Activated T-cell treated with anti-CD3 and anti-CD28 coated beads, Interleukin-2, amount 50 U/mL, for 72 hours (primary cell): Measurements from ENCODE around the gene LRRC1. TPM values are rescaled to one million over a fixed set of nuclear protein-coding genes. Genes with fewer than 3 reads are reported as not detected.
"Not testable (repeated sequence)": the region's sequence is repeated elsewhere in the genome, so short reads cannot be mapped to it uniquely, and the experiment has no call there.

Experiments used
- ATAC-seq, 2 donors: fragments of 150-1000 bp; cut with Tn5 transposase; replicated peaks in 1 of 2; 2 replicates each; pipeline ENCODE4 v1.10.0; 2021; ENCODE audit warnings: moderate library complexity in 2 of 2, mild to moderate bottlenecking in 1 of 2
- DNase-seq, 2 donors: peaks; one replicate each; pipeline ENCODE4 v3.0.0; 2021 to 2022; ENCODE audit warnings: mixed read lengths in 1 of 2
- H3K27ac Mint-ChIP-seq: one replicate; pipeline ENCODE4 v1.8.0; 2022; ENCODE audit warnings: mild to moderate bottlenecking, moderate library complexity, mixed read lengths
- H3K27me3 Mint-ChIP-seq: one replicate; pipeline ENCODE4 v1.8.0; 2022; ENCODE audit warnings: low read depth, mixed read lengths
- H3K36me3 Mint-ChIP-seq, 2 donors: one replicate each; pipeline ENCODE4 v1.8.0; 2022; ENCODE audit warnings: mixed read lengths in 2 of 2, mild to moderate bottlenecking in 1 of 2; ENCODE audit not compliant: insufficient read depth in 2 of 2
- H3K4me1 Mint-ChIP-seq: one replicate; pipeline ENCODE4 v1.8.0; 2022; ENCODE audit warnings: low read depth, mixed read lengths
- H3K4me3 Mint-ChIP-seq, 2 donors: one replicate each; pipeline ENCODE4 v1.8.0; 2022; ENCODE audit warnings: mild to moderate bottlenecking in 2 of 2, mixed read lengths in 2 of 2, moderate library complexity in 2 of 2
- H3K9me3 Mint-ChIP-seq, 2 donors: one replicate each; pipeline ENCODE4 v1.8.0; 2022; ENCODE audit warnings: mixed read lengths in 2 of 2
- total RNA-seq, 2 donors: library from RNA; stranded (reverse); gene quantifications; one replicate each; pipeline ENCODE4 v1.2.3, GENCODE V29; 2022

LRRC1 gene
- total RNA-seq, 2 donors from 2014 or later = 3.6 to 4.4 TPM

GRCh38 chr6:53768636-53769035, 26.2 kb upstream of the LRRC1 start:
- no peak for DNase-seq
- Mint-ChIP-seq H3K36me3 (no peaks in the 10 kb centered on the region), H3K4me3 (no peak overlapping the region), H3K4me1 (no peaks in the 10 kb centered on the region), H3K27ac (no peak overlapping the region), H3K9me3 (no peaks in the 10 kb centered on the region), H3K27me3 (peaks cover 6% of the 10 kb centered on the region)
- ATAC-seq = no peak

GRCh38 chr6:53770780-53771249, 24.0 kb upstream of the LRRC1 start:
- Mint-ChIP-seq H3K4me1 (no peaks in the 10 kb centered on the region), H3K27me3 (peaks cover 13% of the 10 kb centered on the region), H3K9me3 (no peaks in the 10 kb centered on the region), H3K4me3 (no peak overlapping the region), H3K27ac (no peak overlapping the region), H3K36me3 (no peaks in the 10 kb centered on the region)
- ATAC-seq (no peak), DNase-seq (no peak)

GRCh38 chr6:53771785-53772624, 22.8 kb upstream of the LRRC1 start:
- no peak overlapping the region for H3K4me3 Mint-ChIP-seq
- ATAC-seq = no peak

GRCh38 chr6:53773044-53773696, 21.6 kb upstream of the LRRC1 start:
- ATAC-seq (no peak), DNase-seq (no peak)
- Mint-ChIP-seq H3K36me3 (no peaks in the 10 kb centered on the region), H3K27me3 (peaks cover 8% of the 10 kb centered on the region), H3K4me3 (no peak overlapping the region), H3K27ac (no peak overlapping the region), H3K9me3 (peaks cover 0 to 4% of the 10 kb centered on the region in 2 donors), H3K4me1 (no peaks in the 10 kb centered on the region)

More at GRCh38 chr6:53771785-53772624, 22.8 kb upstream of the LRRC1 start:
- H3K4me1 Mint-ChIP-seq = no peaks in the 10 kb centered on the region
- H3K27me3 Mint-ChIP-seq = peaks cover 8% of the 10 kb centered on the region
- DNase-seq = no peak
- H3K9me3 Mint-ChIP-seq = peaks cover 0 to 4% of the 10 kb centered on the region in 2 donors
- no peaks in the 10 kb centered on the region for H3K36me3 Mint-ChIP-seq
- no peak overlapping the region for H3K27ac Mint-ChIP-seq

GRCh38 chr6:53776152-53776551, 18.7 kb upstream of the LRRC1 start:
- not testable (repeated sequence) for DNase-seq, H3K9me3 Mint-ChIP-seq, H3K4me1 Mint-ChIP-seq, H3K27me3 Mint-ChIP-seq, H3K36me3 Mint-ChIP-seq, H3K27ac Mint-ChIP-seq, ATAC-seq, H3K4me3 Mint-ChIP-seq

GRCh38 chr6:53784991-53785390, 9.8 kb upstream of the LRRC1 start:
- ATAC-seq, H3K9me3 Mint-ChIP-seq, DNase-seq, H3K27ac Mint-ChIP-seq, H3K4me1 Mint-ChIP-seq, H3K4me3 Mint-ChIP-seq, H3K27me3 Mint-ChIP-seq, H3K36me3 Mint-ChIP-seq: not testable (repeated sequence)

- ATAC-seq (no peak), DNase-seq (no peak)
- Mint-ChIP-seq H3K27ac (no peak overlapping the region), H3K4me3 (no peak overlapping the region), H3K36me3 (peaks cover 3 to 7% of the 10 kb centered on the region in 2 donors), H3K4me1 (no peaks in the 10 kb centered on the region), H3K27me3 (peaks cover 7% of the 10 kb centered on the region), H3K9me3 (peaks cover 0 to 2% of the 10 kb centered on the region in 2 donors)
Measured at GRCh38 chr6:53786832-53787231, 8.0 kb upstream of the LRRC1 start.

- no peak overlapping the region for H3K27ac Mint-ChIP-seq
- no peak overlapping the region for H3K4me3 Mint-ChIP-seq
- H3K4me1 Mint-ChIP-seq = peaks cover 12% of the 10 kb centered on the region
- H3K36me3 Mint-ChIP-seq = peaks cover 3 to 9% of the 10 kb centered on the region in 2 donors
- H3K9me3 Mint-ChIP-seq = peaks cover 0 to 2% of the 10 kb centered on the region in 2 donors
- ATAC-seq (no peak), DNase-seq (no peak)
- peaks cover 28% of the 10 kb centered on the region for H3K27me3 Mint-ChIP-seq
Measured at GRCh38 chr6:53790886-53791285, 3.9 kb upstream of the LRRC1 start.

GRCh38 chr6:53792016-53792415, 2.8 kb upstream of the LRRC1 start:
- Mint-ChIP-seq H3K36me3 (peaks cover 3 to 9% of the 10 kb centered on the region in 2 donors), H3K27me3 (peaks cover 37% of the 10 kb centered on the region), H3K9me3 (peaks cover 0 to 2% of the 10 kb centered on the region in 2 donors), H3K4me1 (peaks cover 22% of the 10 kb centered on the region), H3K27ac (no peak overlapping the region), H3K4me3 (no peak overlapping the region)
- DNase-seq = no peak
- no peak for ATAC-seq

GRCh38 chr6:53792973-53793317, 1.9 kb upstream of the LRRC1 start:
- peak overlapping the region; percentile 97 to 98 for H3K4me3 Mint-ChIP-seq
- H3K27ac Mint-ChIP-seq = no peak overlapping the region
- ATAC-seq (no peak), DNase-seq (no peak)
- H3K36me3 Mint-ChIP-seq = peaks cover 3 to 9% of the 10 kb centered on the region in 2 donors
- peaks cover 28% of the 10 kb centered on the region for H3K4me1 Mint-ChIP-seq
- H3K27me3 Mint-ChIP-seq = peaks cover 45% of the 10 kb centered on the region
- H3K9me3 Mint-ChIP-seq = peaks cover 0 to 2% of the 10 kb centered on the region in 2 donors

GRCh38 chr6:53793318-53794136, 1.3 kb upstream of the LRRC1 start:
- H3K27ac Mint-ChIP-seq = no peak overlapping the region
- DNase-seq (peak; percentile 35 to 46), ATAC-seq (peak; percentile 19 to 26)
- H3K27me3 Mint-ChIP-seq = peaks cover 45% of the 10 kb centered on the region
- H3K4me1 Mint-ChIP-seq = peaks cover 28% of the 10 kb centered on the region
- H3K4me3 Mint-ChIP-seq = peak overlapping the region; percentile 97 to 98
- peaks cover 3 to 7% of the 10 kb centered on the region in 2 donors for H3K36me3 Mint-ChIP-seq
- no peaks in the 10 kb centered on the region for H3K9me3 Mint-ChIP-seq

- Mint-ChIP-seq H3K27ac (peak overlapping the region; percentile 38), H3K4me1 (peaks cover 28% of the 10 kb centered on the region), H3K4me3 (peak overlapping the region; percentile 97 to 98), H3K27me3 (peaks cover 45% of the 10 kb centered on the region), H3K36me3 (peaks cover 0 to 4% of the 10 kb centered on the region in 2 donors), H3K9me3 (no peaks in the 10 kb centered on the region)
- ATAC-seq (peak; percentile 71 to 75), DNase-seq (peak; percentile 62 to 71)
Measured at GRCh38 chr6:53794137-53794719, 577 bp upstream of the LRRC1 start.
